H1 (cell line): ENCODE data around the gene ANXA3. TPM values are rescaled to one million over a fixed set of nuclear protein-coding genes. Genes with fewer than 3 reads are reported as not detected.

Experiments used
- CHD7 ChIP-seq: fragments of 300-600 bp; sonication (generic); IDR thresholded peaks from 2 replicates; pipeline ENCODE4 v1.7.1; 2012; ENCODE audit warnings: low read length, moderate library complexity, mild to moderate bottlenecking, inconsistent platforms; ENCODE audit not compliant: insufficient replicate concordance
- EZH2 ChIP-seq: fragments of 200-600 bp; sonication (generic); IDR thresholded peaks from 2 replicates; pipeline ENCODE4 v1.7.1; 2012; ENCODE audit warnings: low read depth, mild to moderate bottlenecking, moderate library complexity, low read length, inconsistent platforms; ENCODE audit not compliant: severe bottlenecking
- SRF ChIP-seq: IDR thresholded peaks from 2 replicates; pipeline ENCODE4 v1.6.1; 2011; ENCODE audit warnings: mild to moderate bottlenecking, low read depth, low read length, moderate library complexity
- ZNF274 ChIP-seq: IDR thresholded peaks from 2 replicates; pipeline ENCODE4 v1.7.0; 2012; ENCODE audit warnings: low read length, borderline replicate concordance; ENCODE audit errors: extremely low read depth
- polyA plus RNA-seq, 7 experiments: library from polyadenylated mRNA; depleted of rRNA in 3 of 7; stranded (reverse) in 5 of 7; unstranded in 2 of 7; fragments of >200 nt in 5 of 7; fragments of 200-250 nt in 2 of 7; gene quantifications; 1 replicate in 5 of 7; 2 replicates in 1 of 7; 4 replicates in 1 of 7; pipeline versions ENCODE4 v1.2.1 to v1.2.3, GENCODE V29; 2011 to 2013; ENCODE audit warnings: missing spikeins in 2 of 7, mixed read lengths in 2 of 7
- total RNA-seq: library from RNA; stranded (reverse); fragmentation: NEBNext Ultra II Directional; extraction: Animal tissue kit (Norgen Biotek cat#: 25700); gene quantifications from 2 replicates; pipeline ENCODE4 v1.2.1, GENCODE V29; 2021

Gene ANXA3
- total and polyA plus RNA-seq, 2 of the 8 experiments (the other 6 are each of a cell fraction or from before 2014, with no cell fraction given): 10.3 to 27.3 TPM

GRCh38 chr4:78622253-78622979 is 70.8 kb downstream of the ANXA3 start (continued):
- no peak for TF ChIP-seq CHD7
- no peak for TF ChIP-seq SRF
- no peak for TF ChIP-seq ZNF274
- TF ChIP-seq EZH2: no peak
